Cardiac fibroblast (primary cell): Measurements from ENCODE around the gene DNAJB5.

Experiments
- DNase-seq, 2 donors: peaks; one replicate each; pipeline versions ENCODE4 v3.0.0 to v3.0.0-alpha.2; 2010; ENCODE audit warnings: low read depth in 2 of 2
- H3K4me3 ChIP-seq, 2 donors: replicated peaks in 1 of 2; 1 replicate in 1 of 2; 2 replicates in 1 of 2; pipeline ENCODE4 v1.5.1; 2011; ENCODE audit warnings: low read depth in 2 of 2, low read length in 2 of 2, mild to moderate bottlenecking in 2 of 2, moderate library complexity in 1 of 2
- CTCF ChIP-seq: IDR thresholded peaks from one replicate; pipeline ENCODE4 v1.5.1; 2011; ENCODE audit warnings: low read depth, mild to moderate bottlenecking, low read length, inconsistent platforms

The DNAJB5 gene

GRCh38 chr9:34994900-34995669 lies 5.5 kb downstream of the DNAJB5 start:
- no peak for TF ChIP-seq CTCF
- DNase-seq = peak; percentile 90
- H3K4me3 ChIP-seq = no peak overlapping the region

GRCh38 chr9:34995670-34996060 lies 6.1 kb downstream of the DNAJB5 start:
- peak; percentile 45 to 67 for DNase-seq
- no peak overlapping the region for H3K4me3 ChIP-seq
- TF ChIP-seq CTCF = no peak

- H3K4me3 ChIP-seq = no peak overlapping the region
- no peak for TF ChIP-seq CTCF
- no peak for DNase-seq
Observed at GRCh38 chr9:34996181-34996904, 6.8 kb downstream of the DNAJB5 start.

DNA sequence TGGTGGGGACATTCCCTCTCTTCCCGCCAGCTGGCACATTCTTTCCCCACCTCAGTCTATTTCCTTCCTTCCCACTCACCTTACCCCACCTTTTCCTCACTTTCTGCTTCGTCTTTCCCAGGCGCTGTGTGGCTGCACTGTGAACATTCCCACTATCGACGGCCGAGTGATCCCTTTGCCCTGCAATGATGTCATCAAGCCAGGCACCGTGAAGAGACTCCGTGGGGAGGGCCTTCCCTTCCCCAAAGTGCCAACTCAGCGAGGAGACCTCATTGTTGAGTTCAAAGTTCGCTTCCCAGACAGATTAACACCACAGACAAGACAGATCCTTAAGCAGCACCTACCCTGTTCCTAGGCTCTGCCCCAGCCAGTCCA lies 7.3 kb downstream of the DNAJB5 start:
- TF ChIP-seq CTCF = no peak
- no peak for DNase-seq
- no peak overlapping the region for H3K4me3 ChIP-seq

GRCh38 chr9:34997379-34997781 lies 7.8 kb downstream of the DNAJB5 start:
- DNase-seq = no peak
- no peak for TF ChIP-seq CTCF
- no peak overlapping the region for H3K4me3 ChIP-seq

GRCh38 chr9:34998266-34998665 lies 8.7 kb downstream of the DNAJB5 start:
- no peak for DNase-seq
- no peak for TF ChIP-seq CTCF

DNA sequence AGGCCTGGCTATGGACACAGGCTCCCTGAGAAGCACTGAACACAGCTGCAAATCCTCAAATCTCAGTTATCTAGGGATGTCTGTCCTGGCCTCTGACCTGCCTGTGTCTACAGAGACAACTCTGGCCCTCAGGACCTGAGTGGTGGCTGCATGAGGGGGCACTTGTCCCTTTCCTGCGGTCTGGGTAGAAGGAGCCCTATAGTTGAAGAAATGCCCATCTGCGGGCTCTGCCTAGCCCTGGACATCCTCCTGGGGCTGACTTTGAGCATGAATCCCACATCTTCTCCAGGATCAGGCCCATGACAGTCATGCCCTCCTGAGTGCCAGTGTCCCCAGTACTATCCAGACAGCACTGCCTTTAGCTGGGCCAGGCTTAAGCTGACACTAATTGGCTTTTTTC lies 10.0 kb downstream of the DNAJB5 start:
- no peak overlapping the region for H3K4me3 ChIP-seq
- no peak for DNase-seq
- no peak for TF ChIP-seq CTCF

More at GRCh38 chr9:34998266-34998665, 8.7 kb downstream of the DNAJB5 start:
- H3K4me3 ChIP-seq = no peak overlapping the region
